ENCODE data around the gene RNH1.

Gene RNH1

DNA sequence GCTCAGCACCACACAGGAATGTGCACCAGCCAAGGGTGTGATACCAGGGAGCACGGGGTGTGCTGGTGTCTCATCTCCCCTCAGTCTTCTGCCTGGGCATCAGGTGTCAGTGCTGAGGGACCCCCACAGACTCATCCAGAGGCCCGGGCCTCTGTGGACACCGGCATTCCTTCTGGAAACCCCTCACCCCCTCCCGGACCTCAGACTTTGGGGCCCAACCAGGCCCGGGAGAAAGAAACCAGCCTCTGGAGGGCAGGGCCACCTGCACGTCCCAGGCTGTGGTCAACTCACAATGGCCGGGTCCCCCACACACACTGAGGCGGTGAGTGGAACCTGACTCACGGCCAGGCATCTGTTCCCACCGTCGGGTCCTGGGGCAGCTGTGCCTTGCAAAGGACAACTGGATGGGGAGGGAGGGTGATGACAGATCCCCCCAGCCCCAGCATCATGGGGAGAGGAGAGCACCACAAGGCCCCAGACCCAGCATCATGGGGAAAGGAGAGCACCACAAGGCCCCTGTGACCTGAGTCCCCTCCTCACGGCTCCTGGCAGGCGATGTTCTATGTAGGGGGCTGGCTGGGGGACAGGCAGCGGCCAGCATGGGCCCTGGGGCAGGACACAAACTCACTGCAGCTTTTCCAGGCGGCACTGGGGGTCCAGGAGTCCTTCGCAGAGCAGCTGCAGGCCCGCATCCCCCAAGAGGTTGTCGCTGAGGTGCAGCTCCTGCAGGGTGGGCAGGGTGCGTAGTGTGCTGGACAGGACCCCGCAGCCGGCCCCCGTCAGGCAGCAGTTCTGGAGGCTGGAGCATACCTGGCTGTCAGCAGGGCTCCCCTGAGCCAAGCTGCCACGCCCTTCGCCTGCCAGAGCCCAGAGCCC lies 7.6 kb downstream of the RNH1 start:
- no peak for DNase-seq (ENCODE audit: low read depth in 3 of 3)

DNA sequence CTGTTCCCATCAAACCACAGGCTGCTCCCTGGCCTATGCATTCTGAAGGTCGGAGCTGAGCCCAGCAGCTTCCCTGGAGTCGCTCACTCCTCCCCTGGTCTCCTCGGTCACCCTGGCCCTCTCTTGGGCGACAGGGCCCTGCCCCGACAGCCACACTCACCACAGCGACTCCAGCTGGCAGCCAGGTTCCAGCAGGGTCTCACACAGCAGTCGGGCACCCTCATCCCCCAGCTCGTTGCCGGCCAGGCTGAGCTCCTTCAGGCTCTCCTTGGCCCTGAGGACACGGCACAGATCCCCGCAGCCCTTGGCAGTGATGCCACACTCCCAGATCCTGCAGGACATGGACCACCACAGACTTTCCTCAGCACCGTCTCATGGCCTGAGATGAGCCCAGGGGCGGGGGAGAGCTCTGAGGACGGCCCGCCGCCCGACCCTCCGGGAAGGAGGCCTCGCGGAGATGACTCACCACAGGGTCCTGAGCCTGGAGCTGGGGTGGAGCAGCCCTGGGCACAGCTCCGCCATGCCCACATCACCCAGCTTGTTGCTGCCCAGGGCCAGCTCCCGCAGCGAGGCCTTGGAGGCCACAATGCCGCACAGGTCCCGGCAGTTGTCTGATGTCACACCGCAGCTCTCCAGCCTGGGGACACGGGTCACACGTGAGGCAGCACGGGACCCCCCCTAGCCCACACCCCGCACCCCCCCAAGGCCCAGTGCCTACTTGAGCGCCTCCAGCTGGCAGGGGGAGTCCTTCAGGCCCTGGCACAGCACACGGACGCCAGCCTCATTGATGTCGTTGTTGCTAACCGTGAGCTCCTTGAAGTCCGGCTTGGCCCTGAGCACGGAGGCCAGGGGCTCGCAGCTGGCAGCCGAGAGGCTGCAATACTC lies 8.5 kb downstream of the RNH1 start:
- DNase-seq (ENCODE audit: low read depth in 3 of 3) = no peak

DNA sequence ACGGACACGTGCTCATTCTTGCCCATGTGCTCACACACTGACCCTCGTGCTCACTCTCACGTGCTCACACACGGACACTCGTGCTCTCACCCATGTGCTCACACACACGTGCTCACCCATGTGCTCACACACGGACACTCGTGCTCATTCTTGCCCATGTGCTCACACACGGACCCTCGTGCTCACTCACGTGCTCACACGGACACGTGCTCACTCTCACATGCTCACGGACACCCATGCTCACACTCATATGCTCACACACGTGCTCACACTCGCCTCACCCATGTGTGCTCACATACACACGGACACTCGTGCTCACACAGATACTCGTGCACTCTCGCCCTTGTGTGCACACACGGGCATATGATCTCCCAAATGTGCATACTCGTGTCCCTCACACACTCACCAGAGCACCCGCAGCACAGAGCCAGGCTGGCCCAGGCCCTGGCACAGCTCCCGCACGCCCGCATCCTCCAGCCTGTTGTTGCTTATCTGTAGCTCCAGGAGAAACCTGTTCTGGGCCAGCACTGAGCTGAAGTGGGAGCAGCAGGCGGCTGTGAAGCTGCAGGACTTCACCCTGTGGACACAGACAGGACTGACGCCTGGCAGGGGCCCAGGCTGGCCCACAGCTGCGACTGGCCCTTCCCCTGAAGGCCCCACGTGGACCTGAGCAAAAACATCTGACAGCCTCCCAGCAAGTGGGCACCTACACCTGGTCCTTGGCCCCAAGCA lies 9.3 kb downstream of the RNH1 start:
- DNase-seq (ENCODE audit: low read depth in 3 of 3) = no peak

DNA sequence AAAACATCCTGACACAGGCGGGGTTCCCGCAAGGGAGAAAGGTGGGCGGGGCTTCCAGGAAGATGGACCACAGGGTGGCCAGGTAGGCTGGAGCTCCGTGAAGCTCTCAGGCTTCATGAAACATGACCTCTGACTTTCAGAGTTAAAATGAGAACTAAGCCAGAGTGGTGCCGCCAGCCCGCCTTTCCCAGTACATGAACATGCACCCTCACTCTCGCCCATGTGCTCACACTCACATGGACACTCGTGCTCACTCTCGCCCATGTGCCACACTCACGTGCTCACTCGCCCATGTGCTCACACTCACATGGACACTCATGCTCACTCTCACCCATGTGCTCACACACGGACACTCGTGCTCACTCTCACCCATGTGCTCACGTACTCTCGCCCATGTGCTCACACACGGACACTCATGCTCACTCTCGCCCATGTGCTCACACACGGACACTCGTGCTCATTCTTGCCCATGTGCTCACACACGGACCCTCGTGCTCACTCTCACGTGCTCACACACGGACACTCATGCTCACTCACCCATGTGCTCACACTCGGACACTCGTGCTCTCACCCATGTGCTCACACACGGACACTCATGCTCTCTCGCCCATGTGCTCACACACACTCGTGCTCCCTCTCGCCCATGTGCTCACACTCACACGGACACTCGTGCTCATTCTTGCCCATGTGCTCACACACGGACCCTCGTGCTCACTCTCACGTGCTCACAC lies 10.0 kb downstream of the RNH1 start:
- DNase-seq (ENCODE audit: low read depth in 3 of 3) = no peak

DNA sequence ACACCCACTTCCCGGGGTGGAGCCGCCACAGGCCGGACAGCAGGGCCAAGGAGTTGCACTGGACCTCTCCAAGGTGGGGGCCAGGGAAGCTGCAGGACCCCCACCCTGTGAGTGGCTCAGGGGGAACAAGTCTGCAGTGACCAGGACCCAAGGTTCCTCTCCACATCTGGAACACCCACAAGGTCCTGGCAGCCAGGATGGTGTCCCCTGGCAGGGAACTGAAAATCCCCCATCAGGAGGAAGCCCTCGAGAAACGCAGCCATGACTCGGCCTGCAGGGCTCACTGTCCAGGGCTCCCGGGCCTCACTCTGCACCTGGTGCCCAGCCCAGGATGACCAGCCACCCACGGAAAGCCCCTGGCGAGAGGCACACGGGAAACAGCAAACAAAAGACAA lies 11.5 kb downstream of the RNH1 start:
- DNase-seq (ENCODE audit: low read depth in 3 of 3) = no peak

DNA sequence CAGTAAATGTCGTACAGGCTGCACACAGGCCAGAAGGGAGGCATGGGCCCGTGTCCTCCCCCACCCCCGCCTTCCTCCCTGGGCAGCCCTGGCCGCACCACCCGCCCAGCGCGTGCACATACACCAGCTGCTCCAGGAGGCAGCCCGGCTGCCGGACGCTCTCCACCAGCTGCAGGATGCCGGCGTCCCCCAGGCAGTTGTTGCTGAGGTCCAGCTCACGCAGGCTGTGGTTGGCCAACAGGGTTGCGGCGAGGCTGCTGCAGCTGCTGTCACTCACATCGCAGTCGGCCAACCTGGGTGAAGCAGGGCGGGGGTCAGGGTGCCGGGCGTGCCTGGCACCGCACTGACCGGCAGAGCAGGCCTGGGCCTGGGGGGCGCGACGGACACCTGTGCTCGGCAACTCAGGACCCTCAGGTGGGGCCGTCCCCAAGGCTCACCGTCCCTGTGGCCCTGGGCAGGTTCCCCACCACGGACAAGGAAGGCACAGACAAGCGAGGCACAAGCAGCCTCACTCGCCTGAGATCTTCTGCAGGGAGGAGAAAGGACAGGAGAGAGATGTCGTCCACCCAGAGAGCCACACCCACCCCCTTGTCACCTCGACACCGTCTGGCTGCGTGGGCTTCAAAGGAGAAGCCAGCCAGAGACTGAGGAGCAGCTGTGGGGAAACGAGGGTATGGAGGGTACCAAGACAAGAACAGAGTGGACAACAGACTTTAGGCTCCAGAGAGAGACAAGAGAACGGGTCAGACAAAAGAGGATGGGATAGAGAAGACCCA lies 12.1 kb downstream of the RNH1 start:
- DNase-seq (ENCODE audit: low read depth in 3 of 3) = no peak

DNA sequence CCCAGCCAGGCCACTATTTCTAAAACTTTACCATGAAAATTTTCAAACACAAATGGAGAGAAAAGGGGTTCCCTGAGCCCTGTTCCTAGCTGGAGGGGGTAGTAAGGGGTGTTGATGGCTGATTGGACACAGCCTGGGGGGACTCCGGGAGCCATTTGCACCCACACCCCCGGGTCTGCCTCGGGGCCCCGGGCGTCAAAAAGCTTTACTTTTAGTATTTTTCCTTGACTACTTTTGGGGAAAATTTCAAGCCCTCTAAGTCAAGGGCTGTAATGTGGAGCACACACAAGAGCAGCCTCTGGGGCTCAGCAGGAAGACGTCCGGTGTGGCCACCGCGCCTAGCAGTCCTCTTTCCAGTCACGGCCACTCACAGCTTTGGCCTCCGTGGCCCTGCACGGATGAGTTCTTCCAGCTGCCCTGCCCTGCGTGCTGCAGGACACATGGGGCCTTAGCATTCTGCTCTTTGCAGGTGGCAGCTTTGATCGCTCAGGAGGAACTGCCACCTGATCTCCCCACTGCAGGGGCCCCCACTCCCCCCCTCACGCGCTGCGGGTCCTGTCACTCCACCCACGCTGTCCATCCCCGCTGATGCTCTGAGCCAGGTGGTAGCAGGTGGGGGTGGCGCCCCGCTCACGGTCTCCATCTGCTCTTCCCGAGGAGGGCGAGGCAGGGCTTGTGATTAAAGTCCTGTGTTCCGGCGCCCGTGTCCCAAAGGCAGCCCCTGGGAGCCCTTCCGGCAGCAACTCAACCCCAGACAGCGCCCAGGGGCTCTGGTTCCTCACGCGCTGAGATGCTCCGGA lies 14.4 kb downstream of the RNH1 start:
- no peak for DNase-seq (ENCODE audit: low read depth in 3 of 3)

DNA sequence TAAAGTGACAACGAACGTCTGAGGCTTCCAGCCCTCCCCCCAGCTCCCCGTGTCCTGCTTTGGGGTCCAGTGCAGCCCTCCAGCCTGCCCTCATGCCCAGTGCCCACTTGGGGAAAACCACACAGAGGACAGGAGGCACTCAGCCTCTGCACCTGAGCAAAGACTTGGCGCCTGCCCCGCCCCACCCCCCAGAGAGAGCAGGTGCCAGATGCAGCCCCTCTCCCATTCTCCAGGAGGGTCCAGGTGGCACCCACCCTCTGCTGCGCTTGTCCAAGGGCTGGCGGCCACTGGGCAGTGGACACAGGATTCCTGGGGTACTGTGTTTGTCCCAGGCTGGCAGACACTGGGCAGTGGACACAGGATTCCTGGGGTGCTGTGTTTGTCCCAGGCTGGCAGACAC lies 15.7 kb downstream of the RNH1 start:
- DNase-seq (ENCODE audit: low read depth in 3 of 3) = no peak

DNA sequence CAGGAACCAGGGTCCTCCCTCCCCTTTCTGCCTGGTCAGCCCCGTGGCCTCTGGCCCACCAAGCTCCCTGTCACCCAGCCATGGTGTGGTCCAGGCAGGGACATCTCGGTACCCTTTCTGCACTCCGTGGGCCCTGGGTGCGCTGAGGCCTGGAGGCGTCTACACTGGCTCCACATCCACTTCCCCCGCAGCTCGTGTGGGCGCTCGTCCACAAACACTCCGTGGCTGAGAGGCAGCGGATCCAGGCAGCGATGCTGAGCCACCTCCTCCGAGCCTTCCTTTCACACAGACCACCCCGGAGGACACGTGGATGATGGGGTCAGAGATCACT lies 16.1 kb downstream of the RNH1 start:
- DNase-seq (ENCODE audit: low read depth in 3 of 3) = no peak

DNA sequence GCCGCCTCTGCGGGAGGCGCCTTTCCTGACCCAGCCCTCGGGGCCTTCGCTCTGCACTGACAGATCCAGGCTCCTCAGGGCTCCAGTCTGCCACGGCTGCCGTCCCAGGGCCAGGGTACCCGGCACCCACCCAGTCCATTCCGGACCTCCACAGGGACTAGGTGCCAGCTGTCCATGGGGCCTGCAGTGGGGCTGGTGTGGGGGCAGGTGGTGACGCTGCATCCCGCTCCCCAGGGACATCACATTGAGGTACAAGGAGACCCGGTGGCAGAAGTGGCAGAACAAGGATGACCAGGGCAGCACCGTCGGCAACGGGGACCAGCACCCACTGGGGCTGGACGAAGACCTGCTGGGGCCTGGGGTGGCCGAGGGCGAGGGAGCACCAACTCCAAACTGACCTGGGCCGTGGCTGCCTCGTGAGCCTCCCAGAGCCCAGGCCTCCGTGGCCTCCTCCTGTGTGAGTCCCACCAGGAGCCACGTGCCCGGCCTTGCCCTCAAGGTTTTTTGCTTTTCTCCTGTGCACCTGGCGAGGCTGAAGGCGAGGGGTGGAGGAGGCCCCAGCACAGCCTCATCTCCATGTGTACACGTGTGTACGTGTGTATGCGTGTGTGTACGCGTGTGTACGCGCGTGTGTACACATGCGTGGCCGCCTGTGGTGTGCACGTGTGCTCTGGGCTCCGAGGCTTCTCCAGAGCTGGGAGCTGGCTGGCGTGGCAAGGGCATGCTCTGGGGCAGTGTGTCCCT lies 16.7 kb downstream of the RNH1 start:
- DNase-seq (ENCODE audit: low read depth in 3 of 3) = no peak

DNA sequence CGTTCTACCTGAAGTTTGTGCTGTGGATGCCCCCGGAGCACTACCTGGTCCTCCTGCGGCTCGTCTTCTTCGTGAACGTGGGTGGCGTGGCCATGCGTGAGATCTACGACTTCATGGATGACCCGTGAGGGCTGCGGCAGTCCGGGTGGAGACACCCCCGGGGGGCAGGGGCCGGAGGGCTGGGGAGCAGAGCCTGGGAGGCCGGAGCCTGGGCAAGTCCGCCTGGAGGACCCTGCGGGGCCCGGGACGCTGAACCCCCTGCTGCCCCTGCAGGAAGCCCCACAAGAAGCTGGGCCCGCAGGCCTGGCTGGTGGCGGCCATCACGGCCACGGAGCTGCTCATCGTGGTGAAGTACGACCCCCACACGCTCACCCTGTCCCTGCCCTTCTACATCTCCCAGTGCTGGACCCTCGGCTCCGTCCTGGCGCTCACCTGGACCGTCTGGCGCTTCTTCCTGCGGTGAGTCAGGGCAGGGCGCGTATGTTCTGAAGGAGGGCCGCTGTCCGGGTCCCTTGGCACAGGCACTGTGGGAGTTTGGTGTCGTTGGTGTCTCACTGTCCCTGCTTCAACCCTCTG lies 17.3 kb downstream of the RNH1 start:
- DNase-seq (ENCODE audit: low read depth in 3 of 3) = no peak

DNA sequence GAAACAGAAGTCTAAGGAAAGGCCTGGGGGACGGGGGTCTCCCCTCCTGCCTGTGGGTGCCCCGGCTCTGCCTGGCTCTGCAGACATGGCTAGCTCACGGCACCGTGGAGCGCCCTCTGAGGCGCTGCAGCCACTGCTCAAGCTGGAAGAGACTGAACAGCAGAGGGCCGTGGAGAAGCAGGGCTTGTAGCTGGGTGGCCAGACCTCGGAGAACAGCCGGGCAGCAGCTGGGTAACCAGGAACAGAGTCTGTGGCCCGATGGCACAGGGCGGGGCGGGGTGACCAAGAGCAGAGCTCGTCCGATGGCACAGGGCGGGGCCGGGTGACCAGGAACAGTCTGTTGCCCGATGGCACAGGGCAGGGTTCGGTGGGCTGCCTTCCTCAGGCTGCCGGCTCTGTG lies 18.1 kb downstream of the RNH1 start:
- DNase-seq (ENCODE audit: low read depth in 3 of 3) = no peak

DNA sequence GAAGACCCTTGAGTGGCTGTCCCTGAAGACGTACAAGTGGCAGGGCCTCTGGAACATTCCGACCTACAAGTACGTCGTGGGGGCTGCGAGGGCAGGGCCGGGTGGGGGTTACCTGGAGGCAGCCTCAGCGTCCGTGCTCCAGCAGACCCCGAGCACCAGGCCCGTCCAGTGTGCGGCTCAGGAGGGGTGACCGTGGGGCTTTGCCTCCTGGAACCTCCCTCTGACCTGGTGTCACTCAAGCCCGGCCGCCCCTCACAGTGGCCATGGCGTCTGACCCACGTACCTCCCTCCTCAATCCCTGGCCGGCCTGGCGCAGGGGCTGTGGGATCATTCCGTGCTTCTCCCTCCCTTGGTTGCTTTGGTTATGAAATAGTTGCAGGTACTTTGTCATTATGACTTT lies 18.5 kb downstream of the RNH1 start:
- DNase-seq (ENCODE audit: low read depth in 3 of 3) = no peak

DNA sequence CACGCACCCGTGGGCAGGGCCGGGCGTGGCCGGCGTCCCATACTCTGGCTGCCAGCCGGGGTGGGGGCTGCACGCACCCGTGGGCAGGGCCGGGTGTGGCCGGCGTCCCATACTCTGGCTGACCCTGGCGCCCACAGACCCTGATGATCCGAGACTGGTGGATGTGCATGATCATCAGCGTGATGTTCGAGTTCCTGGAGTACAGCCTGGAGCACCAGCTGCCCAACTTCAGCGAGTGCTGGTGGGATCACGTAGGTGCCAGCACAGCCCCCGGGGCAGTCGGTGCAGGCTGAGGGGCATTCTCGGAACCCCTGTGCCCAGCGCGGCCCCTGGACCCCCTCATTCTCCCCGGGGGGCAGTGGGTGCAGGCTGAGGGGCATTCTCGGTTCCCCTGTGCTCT lies 19.0 kb downstream of the RNH1 start:
- DNase-seq (ENCODE audit: low read depth in 3 of 3) = no peak

DNA sequence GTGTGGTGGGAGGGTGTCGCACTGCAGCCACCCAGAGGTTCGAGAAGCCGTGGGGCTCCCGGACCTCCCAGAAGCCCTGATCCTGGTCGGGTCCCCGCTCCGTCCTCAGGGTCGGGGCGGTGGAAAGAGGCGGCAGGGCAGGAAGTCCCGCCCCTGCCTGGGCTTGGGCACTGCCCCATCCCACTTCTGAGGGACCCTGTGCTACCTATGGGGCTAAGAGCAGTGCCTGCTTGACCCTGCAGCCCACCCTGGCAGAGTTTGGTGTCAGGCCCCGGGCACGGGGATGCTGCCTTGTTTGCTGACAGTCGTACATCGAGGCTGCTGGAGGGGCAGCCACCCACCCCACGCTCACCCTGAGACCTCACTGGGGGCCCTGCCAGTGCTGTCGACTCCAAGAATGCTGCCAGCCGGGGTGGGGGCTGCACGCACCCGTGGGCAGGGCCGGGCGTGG lies 19.4 kb downstream of the RNH1 start:
- no peak for DNase-seq (ENCODE audit: low read depth in 3 of 3)

DNA sequence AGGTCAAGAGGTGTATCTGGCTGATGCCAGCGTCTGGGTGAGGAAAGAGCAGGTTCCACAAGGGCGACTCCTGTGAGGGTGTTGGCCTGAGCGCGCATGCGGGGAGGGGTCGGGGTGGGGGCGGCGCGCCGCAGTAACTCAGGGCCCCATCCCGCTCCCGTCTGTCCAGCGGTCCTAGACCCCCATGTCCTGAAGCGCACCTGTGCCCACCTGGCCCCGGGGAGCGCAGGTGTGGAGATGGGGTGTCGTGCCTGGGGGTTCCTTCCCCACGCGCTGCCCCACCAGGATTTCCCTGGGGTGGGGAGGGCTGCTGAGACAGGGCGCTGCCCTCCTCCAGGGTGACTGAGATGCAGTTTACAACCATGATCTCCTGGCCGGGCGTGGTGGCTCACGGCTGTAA lies 20.9 kb downstream of the RNH1 start:
- DNase-seq (ENCODE audit: low read depth in 3 of 3) = no peak

DNA sequence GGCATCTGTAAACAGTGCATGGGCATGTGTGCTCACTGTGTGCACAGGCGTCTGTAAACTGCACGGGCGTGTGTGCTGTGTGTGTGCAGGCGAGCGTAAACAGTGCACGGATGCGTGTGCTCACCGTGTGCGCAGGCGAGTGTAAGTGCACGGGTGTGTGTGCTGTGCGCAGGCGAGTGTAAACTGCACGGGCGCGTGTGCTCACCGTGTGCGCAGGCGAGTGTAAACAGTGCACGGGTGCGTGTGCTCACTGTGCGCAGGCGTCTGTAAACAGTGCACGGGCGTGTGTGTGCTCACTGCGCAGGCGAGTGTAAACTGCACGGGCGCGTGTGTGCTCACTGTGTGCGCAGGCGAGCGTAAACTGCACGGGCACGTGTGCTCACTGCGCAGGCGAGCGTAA lies 22.4 kb downstream of the RNH1 start:
- DNase-seq (ENCODE audit: low read depth in 3 of 3) = no peak

DNA sequence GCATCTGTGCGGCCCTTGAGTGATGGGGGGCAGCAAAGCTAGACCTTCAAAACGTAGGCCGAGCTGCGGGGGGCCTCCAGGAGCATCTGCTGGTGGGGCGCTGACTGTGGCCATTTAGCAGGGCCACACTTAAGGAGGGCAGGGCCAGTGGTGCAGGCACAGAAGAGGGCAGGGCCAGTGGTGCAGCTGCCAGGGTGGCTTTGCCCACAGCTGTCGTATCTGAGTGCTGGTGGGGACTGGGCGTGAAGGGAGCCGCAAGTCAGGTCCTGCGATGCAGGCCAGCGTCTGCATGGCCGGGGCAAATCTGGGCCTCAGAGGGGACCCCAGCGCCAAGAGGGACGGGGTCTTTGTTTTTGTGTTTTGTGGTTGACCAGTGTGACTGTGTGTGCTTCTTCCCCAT lies 27.7 kb downstream of the RNH1 start:
- no peak for DNase-seq (ENCODE audit: low read depth in 3 of 3)

Measured in stimulated activated CD4-positive, alpha-beta T cell treated with anti-CD3 and anti-CD28 coated beads, TNF-alpha, amount 100 ng/mL, for 24 hours (primary cell).